Fibroblast of skin of right quadriceps (primary cell): ENCODE measurements around the gene KHNYN.

Experiments used
- DNase-seq: peaks from one replicate; pipeline ENCODE4 v3.0.0-alpha.2; 2013

Gene KHNYN

DNA sequence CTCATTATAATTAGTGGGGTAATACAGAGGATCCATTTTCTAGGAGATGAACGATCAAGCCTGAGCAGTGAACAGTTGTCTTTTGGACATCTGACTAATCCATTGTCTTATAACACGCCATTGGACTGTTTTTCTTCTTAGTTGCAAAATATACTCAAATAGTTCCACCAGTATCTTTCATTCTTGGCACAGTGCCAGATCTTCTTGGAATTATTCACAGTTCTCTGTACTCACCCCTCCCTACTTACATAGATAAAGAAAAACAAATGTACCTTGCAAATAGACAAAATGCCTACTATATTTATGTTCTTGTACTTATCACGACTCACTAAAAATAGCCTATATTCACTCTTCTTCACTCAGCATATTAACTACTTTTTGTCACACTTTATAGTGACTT lies 4.0 kb upstream of the KHNYN start:
- peak; percentile 72 for DNase-seq

DNA sequence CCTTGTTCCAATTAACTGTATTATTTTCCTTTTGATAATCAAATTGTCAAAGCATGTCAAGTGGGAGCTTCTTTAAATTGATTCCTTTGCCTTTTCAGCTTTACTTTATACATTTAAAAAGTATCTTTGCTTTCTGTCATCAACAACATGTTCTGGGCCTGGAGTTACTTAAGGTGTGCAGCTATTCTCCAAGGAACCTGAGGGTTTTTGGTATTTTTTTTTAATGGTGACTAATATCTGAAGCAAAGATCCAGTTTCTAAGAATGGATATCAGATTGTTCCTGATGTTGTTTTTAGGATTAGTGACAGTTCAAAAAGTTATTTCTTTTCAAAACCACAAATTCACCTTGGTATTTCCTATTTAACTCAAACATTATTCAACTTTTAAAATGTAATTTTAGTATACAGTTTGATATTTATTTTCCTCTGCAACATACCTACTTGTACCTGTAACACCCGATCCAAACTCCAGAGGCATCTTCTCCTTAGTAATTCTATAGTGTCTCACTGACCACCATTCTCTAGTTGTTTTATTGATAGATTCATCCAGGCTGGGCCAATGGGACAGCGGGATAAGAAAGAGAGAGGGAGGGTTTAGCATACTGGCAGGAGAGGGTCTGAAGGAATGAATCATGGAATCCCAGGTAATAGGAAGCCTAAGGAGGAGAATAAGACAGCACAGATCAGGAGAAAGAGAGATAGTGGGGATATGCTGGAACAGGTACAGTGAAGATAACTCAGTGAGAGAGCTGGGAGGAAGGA lies 3.4 kb upstream of the KHNYN start:
- no peak for DNase-seq

DNA sequence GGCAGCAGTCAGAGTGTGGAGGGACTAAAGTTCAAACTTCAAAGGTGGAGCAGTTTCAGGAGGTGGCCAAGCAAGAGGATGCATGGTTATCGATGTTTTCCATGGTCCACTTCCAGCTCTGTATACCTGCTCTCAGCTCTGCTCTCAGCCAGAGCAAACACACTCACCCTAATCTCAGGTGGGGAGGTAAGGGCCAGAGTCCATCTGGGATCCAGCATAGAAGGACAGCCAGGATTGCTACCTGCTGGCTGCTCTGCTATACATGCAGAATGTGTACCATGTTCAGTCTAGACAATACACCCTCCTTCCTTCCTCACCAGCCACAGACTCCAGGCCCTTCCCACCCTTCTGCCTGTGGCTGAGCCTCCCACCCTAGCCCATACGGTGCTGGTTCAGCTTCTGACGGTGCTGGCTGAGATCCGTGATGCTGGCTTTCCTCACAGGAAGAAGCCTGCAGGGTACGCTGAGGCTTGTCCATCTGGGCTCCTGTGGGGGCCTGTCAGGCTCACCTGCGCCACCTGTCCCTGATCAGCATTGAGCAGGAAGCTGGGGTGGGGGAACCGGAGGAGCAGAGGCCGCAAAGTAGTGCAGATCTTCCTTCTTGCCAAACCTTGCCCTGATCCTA lies 2.7 kb upstream of the KHNYN start:
- DNase-seq, result no peak

DNA sequence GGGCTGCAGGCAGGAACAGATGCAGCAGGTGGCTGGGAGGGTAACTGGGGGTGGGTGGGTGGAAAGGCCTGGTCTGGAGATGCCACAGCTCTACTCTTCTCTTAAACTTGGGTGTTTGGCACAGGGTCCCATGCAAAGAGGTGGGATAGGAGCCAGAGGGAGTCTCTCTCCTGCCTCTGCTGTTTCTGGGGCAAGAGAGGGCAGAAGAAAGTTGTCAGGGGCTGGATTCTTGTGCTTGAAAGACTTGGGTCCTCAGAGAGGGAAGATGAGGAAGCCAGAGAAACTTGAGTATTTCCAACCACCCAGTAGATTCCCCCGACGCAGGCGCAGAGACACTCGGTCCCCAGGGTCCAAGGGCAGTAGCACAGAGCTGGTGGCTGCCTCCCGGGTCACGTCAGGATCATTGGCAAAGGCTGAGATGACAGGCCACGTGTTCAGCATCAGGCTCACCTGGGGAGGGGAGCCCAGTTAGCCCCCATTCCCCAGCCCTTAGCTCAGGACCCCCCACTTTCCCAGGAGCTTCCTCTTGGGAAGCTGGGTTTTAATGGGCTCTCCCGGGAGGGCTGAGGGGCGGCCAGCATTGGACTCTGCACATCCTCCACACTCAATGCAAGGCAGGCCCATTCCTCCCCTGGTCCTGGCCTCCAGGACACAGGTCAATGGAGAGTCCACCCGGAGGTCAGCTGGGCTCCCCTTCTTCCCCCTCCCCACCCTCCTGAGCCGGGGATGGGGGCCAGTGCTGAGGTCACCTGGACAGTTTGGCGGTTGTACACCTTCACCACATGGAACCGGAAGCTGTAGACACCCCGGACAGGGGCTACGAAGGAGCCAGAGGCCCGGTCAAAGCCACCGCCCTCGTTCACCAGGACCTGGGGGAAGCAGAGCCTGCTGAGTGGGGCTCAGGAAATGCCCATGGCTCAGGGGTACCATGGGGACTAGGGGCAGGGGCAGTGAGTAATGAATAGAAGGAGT lies 1.9 kb upstream of the KHNYN start:
- no peak for DNase-seq

DNA sequence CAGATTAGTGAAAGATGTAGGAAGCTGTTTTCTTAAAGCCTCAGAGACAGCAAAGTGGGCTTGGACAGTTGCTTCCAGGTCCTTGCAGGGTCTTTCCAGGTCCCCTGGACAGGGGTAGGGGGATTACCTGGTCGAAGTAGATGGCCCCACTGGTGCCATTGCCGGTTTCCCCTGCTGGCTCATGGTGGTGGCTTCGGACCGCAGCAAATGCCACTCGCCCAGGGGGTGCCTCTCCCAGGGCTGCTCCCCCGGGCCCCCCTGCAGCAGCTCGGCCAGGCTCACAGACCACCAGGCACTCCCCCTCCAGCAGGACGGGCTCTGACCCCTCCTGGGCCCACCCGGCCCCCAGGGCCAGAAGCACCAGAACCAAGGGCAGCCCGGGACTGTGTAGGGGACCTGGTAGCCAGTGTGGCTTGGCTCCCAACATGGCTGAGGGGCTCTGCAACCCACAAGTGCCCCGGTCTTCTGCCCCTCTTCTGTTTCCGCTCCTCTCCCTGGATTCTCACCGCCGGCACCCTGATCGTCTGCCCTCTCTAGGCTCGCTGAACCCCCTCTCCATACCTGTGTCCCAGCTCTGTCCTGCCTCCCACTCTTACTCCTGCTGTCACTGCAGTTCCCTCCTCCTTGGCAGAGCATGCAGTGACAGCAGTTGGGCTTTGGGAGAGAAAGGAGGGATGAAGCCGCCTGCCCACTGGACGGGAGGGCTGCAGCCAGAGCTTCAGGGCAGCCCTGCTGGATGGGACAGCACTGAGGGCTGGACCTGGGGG lies 943 bp upstream of the KHNYN start:
- no peak for DNase-seq

DNA sequence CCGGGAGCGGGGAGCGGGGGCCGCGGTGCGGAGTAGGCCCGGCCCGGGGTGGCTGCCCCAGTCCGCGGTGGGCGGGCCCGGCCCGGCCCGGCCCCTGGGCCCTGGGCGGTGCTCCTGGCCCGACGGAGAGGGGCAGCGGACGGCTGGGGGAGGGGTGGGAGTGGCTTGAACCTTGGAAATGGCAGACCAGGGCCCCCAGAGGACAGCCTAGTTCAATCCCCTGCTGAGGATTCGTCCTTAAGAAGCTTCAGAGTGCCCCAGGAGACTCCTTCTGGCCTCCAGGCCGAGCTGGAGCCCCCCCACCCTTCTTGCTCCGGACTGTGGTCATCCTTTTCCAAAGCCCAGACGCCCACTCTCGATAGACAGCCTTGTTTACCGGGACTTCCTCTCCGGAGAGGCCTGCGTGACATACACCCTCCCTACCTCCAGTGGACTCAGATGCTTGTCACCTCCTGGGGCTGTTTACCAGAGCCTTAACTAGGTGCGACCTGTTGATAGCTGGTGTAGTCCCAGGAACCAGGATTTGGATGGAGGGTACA lies 458 bp downstream of the KHNYN start:
- DNase-seq, result peak; percentile 75

DNA sequence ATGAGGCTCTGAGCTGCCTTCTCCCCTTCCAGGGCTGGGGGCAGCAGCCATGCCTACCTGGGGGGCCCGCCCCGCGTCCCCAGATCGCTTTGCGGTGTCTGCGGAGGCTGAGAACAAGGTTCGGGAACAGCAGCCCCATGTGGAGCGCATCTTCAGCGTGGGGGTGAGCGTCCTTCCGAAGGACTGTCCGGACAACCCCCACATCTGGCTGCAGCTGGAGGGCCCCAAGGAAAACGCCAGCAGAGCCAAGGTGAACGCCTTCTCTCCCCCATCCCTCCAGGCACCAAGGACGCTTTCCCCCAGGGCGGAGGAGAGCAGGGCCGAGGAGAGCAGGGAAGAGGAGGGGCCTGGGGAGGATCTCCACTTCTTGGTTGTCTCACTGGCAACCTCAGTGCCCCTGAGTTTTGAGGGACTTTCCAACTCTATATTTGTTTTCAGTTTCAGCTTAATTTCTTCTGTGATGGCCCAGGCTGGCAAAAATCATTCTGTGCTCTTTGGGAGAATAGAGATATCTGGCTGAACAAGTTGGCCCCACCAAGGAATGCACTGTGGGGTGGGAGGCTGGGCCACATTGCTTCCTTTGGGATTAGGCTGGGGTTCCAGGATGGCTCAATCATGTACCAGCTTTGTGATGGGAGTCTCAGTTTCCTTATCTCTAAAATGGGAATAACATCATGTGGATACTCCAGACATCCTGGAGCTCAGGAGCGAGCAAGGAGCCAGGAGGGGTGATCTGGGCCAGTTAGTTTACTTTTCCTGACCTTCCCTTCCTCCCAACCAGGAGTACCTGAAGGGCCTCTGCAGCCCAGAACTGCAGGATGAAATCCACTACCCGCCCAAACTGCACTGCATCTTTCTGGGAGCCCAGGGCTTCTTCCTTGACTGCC lies 1.2 kb downstream of the KHNYN start:
- DNase-seq, result peak; percentile 60

DNA sequence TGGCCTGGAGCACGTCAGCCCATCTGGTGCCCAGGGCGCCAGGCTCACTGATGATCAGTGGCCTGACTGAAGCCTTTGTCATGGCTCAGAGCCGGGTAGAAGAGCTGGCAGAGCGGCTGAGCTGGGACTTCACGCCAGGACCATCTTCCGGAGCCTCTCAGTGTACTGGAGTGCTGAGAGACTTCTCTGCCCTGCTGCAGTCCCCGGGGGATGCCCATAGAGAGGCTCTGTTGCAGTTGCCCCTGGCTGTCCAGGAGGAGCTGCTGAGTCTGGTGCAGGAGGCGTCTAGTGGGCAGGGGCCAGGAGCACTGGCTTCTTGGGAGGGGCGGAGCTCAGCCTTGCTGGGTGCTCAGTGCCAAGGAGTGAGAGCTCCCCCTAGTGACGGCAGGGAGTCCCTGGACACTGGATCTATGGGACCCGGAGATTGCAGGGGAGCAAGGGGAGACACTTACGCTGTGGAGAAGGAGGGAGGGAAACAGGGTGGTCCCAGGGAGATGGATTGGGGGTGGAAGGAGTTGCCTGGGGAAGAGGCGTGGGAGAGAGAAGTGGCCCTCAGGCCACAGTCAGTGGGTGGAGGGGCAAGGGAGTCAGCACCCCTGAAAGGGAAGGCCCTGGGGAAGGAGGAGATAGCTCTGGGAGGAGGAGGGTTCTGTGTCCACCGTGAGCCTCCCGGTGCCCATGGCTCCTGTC lies 2.0 kb downstream of the KHNYN start:
- peak; percentile 89 for DNase-seq

DNA sequence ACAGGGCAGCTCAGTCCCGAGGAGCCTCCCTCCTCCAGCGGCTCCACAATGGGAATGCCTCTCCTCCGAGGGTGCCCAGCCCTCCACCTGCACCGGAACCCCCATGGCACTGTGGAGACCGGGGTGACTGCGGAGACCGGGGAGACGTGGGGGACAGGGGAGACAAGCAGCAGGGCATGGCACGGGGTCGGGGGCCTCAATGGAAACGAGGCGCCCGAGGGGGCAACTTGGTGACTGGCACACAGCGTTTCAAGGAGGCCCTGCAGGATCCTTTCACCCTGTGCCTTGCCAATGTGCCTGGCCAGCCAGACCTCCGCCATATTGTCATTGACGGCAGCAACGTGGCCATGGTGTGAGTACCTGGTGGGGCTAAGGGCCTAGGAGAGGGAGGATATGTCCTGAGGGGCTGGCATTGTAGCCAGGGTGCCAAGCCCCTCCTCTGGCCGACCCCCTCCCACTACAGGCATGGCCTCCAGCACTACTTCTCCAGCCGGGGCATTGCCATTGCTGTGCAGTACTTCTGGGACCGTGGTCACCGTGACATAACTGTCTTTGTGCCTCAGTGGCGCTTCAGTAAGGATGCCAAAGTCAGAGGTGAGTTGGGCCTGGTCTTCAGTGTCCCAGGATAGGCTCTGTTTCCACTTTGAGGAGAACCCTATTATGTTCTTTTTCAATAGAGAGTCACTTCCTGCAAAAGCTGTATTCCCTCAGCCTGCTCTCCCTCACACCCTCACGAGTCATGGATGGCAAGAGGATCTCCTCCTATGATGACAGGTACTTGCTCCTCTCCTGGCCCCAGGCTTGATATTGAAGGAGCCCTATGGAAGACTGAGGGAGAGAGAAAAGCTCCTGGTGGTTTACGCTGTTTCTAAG lies 2.7 kb downstream of the KHNYN start:
- DNase-seq, result no peak

DNA sequence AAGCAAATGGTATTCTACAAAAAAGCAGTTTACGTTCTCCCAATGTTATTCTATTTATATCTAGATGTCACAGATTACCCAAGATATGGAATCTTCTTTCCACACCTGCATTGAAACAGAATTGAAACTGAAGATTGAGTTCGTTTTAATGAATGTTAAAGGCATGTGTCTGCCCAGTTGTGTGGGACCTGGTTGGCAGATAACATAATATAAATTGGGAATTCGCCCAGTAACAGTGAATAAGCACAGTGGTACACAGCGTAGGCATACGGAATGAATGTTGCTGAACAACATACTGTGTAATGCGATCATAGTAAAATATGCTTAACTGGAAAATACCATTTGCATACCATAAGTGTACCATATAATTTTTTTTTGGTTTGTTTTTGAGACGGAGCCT lies 4.3 kb downstream of the KHNYN start:
- no peak for DNase-seq

DNA sequence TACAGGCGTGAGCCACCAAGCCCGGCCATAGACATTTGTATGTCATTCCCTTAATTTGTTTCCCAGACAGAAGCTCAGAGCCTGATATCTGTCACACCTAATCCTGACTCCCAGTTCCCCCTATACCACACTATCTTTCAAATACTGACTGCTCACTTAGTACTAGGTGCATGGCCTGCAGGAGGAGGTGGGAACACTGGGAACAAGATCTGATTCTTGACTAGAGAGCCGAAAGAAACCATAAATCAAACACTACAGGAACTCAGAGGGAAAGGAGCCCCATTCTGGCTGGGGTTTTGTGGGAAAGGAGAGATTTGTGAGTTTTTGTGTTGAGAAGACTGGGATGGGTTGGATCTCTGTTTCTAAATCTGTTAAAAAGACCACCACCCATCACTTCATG lies 4.9 kb downstream of the KHNYN start:
- DNase-seq, result no peak

DNA sequence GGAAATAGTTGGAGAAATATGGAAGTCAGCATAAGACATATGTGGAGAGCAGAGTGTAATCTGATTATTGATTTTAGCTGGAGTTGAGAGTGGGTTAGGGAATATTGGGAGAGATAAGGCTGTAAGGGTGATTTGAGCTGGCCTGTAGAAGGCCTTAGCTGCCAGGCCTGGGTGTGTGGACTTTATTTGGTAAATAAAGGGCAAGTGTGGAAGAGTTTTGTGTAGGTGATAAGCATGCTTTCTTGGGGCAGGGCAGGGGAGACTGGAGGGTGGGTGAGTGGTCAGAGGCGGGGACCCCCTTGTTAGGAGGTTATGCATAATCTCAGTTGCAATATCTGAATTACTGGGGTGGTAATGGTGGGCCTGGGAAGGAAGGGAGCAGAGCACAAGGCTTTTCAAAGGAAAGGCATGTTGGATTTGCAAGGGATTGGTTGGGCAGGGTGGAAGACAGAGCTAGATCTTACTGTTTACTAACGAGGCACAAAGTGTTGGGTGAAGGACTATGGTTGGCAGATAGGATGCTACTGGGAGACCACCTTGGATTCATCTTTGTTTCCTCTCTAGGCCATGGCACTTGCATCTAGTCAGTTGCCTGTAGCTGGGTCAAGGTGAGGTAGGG lies 5.5 kb downstream of the KHNYN start:
- DNase-seq, result no peak

DNA sequence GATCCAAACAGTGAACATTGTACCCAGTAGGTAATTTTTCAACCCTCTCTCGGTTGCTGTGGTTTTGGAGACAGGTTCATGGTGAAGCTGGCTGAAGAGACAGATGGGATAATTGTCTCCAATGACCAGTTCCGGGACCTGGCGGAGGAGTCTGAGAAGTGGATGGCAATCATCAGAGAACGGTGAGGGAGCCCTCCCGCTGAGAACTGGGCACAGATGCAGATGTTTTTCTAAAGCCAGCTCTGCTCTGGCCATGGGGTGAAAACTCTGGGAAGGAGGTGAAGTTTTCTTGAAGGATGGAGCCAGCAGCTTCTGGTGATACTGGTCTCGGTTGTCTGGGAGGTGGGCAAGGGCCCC lies 6.2 kb downstream of the KHNYN start:
- no peak for DNase-seq

DNA sequence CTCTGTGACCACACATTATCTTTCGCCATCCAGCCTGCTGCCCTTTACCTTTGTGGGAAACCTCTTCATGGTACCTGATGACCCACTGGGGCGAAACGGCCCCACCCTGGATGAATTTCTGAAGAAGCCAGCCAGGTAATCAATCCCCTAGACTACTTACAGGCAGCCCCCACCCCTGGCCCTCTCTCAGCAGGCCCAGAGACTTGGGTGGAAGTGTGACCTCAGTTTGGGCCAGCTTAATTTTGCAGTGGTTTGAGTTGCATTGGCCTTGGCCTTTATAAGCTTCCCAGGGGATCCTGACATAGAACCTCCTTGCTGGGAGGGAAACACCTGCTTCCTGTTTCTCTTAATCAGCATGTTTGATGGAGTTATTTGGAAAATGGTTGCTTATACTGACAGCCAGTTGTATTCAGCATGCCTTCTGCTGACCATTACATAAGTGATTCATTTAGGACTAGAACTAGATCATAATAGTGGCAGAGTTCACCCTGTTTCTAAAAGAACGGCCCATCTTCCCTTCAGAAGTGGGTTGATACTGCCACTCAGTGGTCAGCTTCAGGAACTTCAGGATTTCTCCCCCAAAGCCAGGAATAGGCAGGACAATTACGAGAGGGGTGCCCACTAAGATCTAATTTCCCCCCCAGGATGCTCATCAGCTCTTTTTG lies 6.7 kb downstream of the KHNYN start:
- DNase-seq, result peak; percentile 67

DNA sequence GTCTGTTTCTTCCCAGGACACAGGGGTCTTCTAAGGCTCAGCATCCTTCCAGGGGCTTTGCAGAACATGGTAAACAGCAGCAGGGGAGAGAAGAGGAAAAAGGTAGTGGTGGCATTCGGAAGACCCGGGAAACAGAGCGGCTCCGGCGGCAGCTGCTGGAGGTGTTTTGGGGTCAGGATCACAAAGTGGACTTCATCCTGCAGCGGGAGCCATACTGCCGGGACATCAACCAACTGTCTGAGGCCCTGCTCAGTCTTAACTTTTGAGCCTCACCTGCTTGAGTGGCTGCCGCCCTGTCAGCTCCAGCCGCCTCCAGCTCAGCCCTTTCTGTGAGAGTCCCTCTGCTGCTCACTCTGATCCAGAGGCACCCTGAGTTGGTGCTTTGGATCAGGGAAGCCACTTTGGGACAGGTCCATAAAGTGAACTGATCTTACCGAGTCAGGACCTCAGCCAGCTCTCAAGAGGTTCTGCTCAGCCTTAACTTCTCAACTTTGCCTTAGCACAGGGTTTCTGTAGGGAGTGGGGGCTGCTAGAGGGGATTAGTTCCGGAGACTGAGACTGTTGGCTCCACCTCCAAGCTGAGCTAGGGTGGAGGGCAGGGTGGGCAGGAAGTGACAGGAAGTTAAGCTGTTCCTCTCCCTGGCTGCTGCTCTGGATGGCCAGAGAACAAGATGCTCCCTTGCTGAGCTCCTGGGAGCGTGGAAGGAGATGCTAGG lies 7.4 kb downstream of the KHNYN start:
- no peak for DNase-seq

DNA sequence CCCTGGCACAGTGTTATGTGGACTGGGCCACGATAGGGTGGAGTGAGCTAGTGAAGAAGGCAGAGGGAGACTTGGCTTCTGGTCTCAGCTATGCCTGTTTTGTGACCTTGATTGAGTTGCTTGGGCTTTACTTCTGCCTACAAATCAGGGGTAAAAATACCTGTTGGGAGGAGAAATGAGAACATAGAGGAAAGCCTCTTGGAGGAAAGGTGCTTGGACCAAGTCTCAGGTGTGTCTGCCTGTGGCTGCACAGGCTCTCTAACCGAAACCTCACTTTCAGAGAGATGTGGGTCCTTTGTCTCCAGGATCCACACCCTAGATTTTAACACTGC lies 7.9 kb downstream of the KHNYN start:
- no peak for DNase-seq

DNA sequence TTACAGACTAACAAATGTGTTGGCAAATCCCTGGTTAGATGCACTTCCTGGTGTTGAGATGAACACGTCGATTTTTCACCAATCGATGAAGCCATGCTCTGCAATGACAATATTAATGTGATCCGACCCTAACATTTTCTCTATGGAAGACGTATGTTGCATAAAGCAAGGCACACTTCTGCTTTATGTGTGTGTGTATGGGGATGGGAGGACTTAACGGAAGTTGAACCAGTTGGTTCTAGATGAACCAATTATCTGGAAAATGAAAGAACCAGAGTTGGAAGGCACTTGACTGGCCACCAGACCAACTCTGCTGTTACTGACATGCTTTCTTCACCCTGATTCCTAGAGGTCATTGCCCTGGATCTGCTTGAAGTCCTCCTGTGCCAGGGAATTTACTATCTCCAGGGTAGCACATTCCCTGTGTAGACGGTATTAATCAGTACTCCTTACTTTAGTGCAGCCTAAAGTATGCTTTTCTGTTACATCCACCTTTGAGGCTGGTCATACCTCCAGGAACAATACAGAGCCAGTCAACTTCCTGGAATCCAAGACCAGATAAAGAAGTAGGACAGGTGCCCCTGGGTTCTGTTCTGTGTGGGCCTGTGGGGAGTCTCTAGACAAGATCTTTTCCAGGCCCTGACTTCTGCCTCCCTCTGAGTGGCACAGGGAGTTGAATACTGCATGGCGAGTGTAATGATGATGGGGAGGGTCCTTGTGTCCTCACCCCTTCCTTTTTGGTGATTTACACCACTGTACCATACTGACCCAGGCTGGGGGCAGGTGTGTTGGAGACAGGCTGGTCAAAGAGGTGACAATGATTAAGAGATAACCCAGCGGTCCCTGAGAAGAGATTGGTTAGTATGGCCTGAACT lies 8.7 kb downstream of the KHNYN start:
- no peak for DNase-seq
